IMR-90 (cell line): ENCODE measurements around the gene C16orf87. TPM values are rescaled to one million over a fixed set of nuclear protein-coding genes. Genes with fewer than 3 reads are reported as not detected.
A peak's percentile ranks its signal among the peaks of the same experiment; 100 is the strongest.

Experiments used
- ATAC-seq: fragments of 200-7000 bp; cut with Tn5 transposase; 2 replicates; pipeline ENCODE4 v1.9.1; 2020; ENCODE audit warnings: low read depth, mild to moderate bottlenecking, moderate library complexity
- BruUV-seq: library from RNA; stranded (reverse); fragments of 400-500 nt; replicated peaks from 2 replicates; lab custom pipeline; 2021; lab: Mats Ljungman, UMichigan
- CTCF ChIA-PET: fragments of 300-600 bp; formaldehyde crosslinking; extraction: SDS; loops from one replicate; lab custom pipeline; 2021; ENCODE audit warnings: antibody characterized with exemption; lab: Yijun Ruan, JAX
- POLR2A ChIA-PET: fragments of 300-600 bp; sonication (Branson Sonifier 250); formaldehyde crosslinking; loops from one replicate; lab custom pipeline; 2022; ENCODE audit warnings: antibody characterized with exemption; ENCODE audit not compliant: unreplicated experiment; lab: Charles Lee
- DNase-seq: peaks from one replicate; pipeline ENCODE4 v3.0.0; 2013
- H2AFZ ChIP-seq: replicated peaks from 2 replicates; pipeline ENCODE3; 2013; ENCODE audit warnings: low read length, mild to moderate bottlenecking; ENCODE audit not compliant: poor library complexity
- H2AK5ac ChIP-seq: 2 replicates; pipeline ENCODE4 v1.6.1; 2013; ENCODE audit warnings: low read depth, low read length, inconsistent platforms
- H2AK9ac ChIP-seq: replicated peaks from 2 replicates; pipeline ENCODE3; 2013; ENCODE audit warnings: mild to moderate bottlenecking, low read depth, low read length, moderate library complexity; ENCODE audit not compliant: poor library complexity
- H2BK120ac ChIP-seq: 2 replicates; pipeline ENCODE4 v1.6.1; 2013; ENCODE audit warnings: low read depth, low read length, inconsistent platforms
- H2BK15ac ChIP-seq: 3 replicates; pipeline ENCODE4 v1.6.1; 2013; ENCODE audit warnings: low read depth, low read length, inconsistent platforms
- H2BK20ac ChIP-seq: 2 replicates; pipeline ENCODE4 v1.6.1; 2013; ENCODE audit warnings: low read depth, mild to moderate bottlenecking, inconsistent platforms, low read length, moderate library complexity
- H2BK5ac ChIP-seq: 2 replicates; pipeline ENCODE4 v1.6.1; 2013; ENCODE audit warnings: mild to moderate bottlenecking, low read depth, low read length, inconsistent platforms; ENCODE audit not compliant: poor library complexity, severe bottlenecking
- H3K14ac ChIP-seq: replicated peaks from 2 replicates; pipeline ENCODE4 v1.6.1; 2013; ENCODE audit warnings: low read depth, low read length, inconsistent platforms
- H3K18ac ChIP-seq: 2 replicates; pipeline ENCODE4 v1.6.1; 2013; ENCODE audit warnings: low read depth, low read length, control low read depth
- H3K23ac ChIP-seq: 2 replicates; pipeline ENCODE4 v1.6.1; 2013; ENCODE audit warnings: low read depth, low read length, inconsistent platforms
- H3K27ac ChIP-seq: 2 replicates; pipeline ENCODE4 v1.5.1; 2013; ENCODE audit warnings: mild to moderate bottlenecking, control low read depth, low read length; ENCODE audit not compliant: insufficient read depth
- H3K27me3 ChIP-seq: 2 replicates; pipeline ENCODE4 v1.6.1; 2013; ENCODE audit warnings: low read length; ENCODE audit not compliant: control insufficient read depth, insufficient read depth
- H3K36me3 ChIP-seq: 2 replicates; pipeline ENCODE4 v1.6.1; 2013; ENCODE audit warnings: low read length, mixed read lengths; ENCODE audit not compliant: control insufficient read depth, insufficient read depth
- H3K4ac ChIP-seq: 2 replicates; pipeline ENCODE4 v1.6.1; 2013; ENCODE audit warnings: low read depth, low read length, inconsistent platforms
- H3K4me1 ChIP-seq: 2 replicates; pipeline ENCODE4 v1.6.1; 2013; ENCODE audit warnings: low read length, mixed read lengths; ENCODE audit not compliant: control insufficient read depth, insufficient read depth
- H3K4me2 ChIP-seq: 2 replicates; pipeline ENCODE4 v1.6.1; 2013; ENCODE audit warnings: low read depth, mild to moderate bottlenecking, control low read depth, low read length, moderate library complexity
- H3K4me3 ChIP-seq: 2 replicates; pipeline ENCODE4 v1.5.1; 2013; ENCODE audit warnings: low read depth, mild to moderate bottlenecking, control low read depth, low read length, moderate library complexity; ENCODE audit not compliant: insufficient read depth
- H3K56ac ChIP-seq: 2 replicates; pipeline ENCODE4 v1.6.1; 2013; ENCODE audit warnings: low read length, inconsistent platforms; ENCODE audit not compliant: insufficient read depth; ENCODE audit errors: extremely low read depth
- H3K79me1 ChIP-seq, 2 experiments: 2 replicates each; pipeline ENCODE4 v1.6.1; 2013; ENCODE audit warnings: low read length in 2 of 2, inconsistent platforms in 1 of 2, low read depth in 1 of 2
- H3K9ac ChIP-seq: 2 replicates; pipeline ENCODE4 v1.6.1; 2013; ENCODE audit warnings: low read depth, low read length, control low read depth
- H3K9me1 ChIP-seq: 2 replicates; pipeline ENCODE4 v1.6.1; 2013; ENCODE audit warnings: low read length, inconsistent platforms; ENCODE audit not compliant: insufficient read depth
- H3K9me3 ChIP-seq: 2 replicates; pipeline ENCODE4 v1.6.1; 2013; ENCODE audit warnings: low read length; ENCODE audit not compliant: control insufficient read depth, insufficient read depth
- H4K20me1 ChIP-seq: 2 replicates; pipeline ENCODE4 v1.6.1; 2013; ENCODE audit warnings: low read length, inconsistent platforms; ENCODE audit not compliant: insufficient read depth
- H4K5ac ChIP-seq: 2 replicates; pipeline ENCODE4 v1.6.1; 2013; ENCODE audit warnings: mild to moderate bottlenecking, low read depth, low read length, control low read depth
- H4K8ac ChIP-seq, 2 experiments: 2 replicates each; pipeline ENCODE4 v1.6.1; 2013; ENCODE audit warnings: low read depth in 2 of 2, low read length in 2 of 2, control low read depth in 1 of 2, inconsistent platforms in 1 of 2
- H4K91ac ChIP-seq: 2 replicates; pipeline ENCODE4 v1.6.1; 2013; ENCODE audit warnings: low read depth, low read length, inconsistent platforms; ENCODE audit not compliant: insufficient read depth
- BHLHE40 ChIP-seq: fragments of 150-350 bp; IDR thresholded peaks from 2 replicates; pipeline ENCODE4 v1.6.1; 2016; ENCODE audit warnings: mild to moderate bottlenecking, low read depth, low read length
- FOS ChIP-seq: fragments of 150-350 bp; IDR thresholded peaks from 2 replicates; pipeline ENCODE4 v1.6.1; 2016; ENCODE audit warnings: low read depth, low read length
- MAFK ChIP-seq: IDR thresholded peaks from 2 replicates; pipeline ENCODE4 v1.6.1; 2012; ENCODE audit warnings: low read depth, low read length, improper control_type of control experiment
- MAZ ChIP-seq: IDR thresholded peaks from 2 replicates; pipeline ENCODE4 v1.6.1; 2012; ENCODE audit warnings: low read depth, mild to moderate bottlenecking, low read length, improper control_type of control experiment, moderate library complexity, borderline replicate concordance
- MXI1 ChIP-seq: IDR thresholded peaks from 2 replicates; pipeline ENCODE4 v1.6.1; 2012; ENCODE audit warnings: low read depth, mild to moderate bottlenecking, low read length, moderate library complexity, borderline replicate concordance
- SMC3 ChIP-seq: fragments of 150-350 bp; IDR thresholded peaks from 2 replicates; pipeline ENCODE4 v1.6.1; 2016; ENCODE audit warnings: low read depth, mild to moderate bottlenecking, antibody characterized with exemption, low read length, moderate library complexity
- WGBS, 2 experiments: methylation state at CpG; one replicate each; pipeline versions ENCODE4 v1.1.5 to v1.1.7; 2013; ENCODE audit warnings: missing lambda C conversion rate in 2 of 2; ENCODE audit not compliant: insufficient read length in 1 of 2; ENCODE audit errors: extremely low coverage in 2 of 2; 5-methylcytosine and 5-hydroxymethylcytosine counted together
- dilution Hi-C: fragments of 300-500 bp; cut with HindIII; formaldehyde crosslinking; loops from one replicate; pipeline ENCODE4 v1.14.3; 2018; ENCODE audit warnings: low sequenced_read_pairs; ENCODE audit not compliant: unreplicated experiment
- in situ Hi-C: fragments of 300-500 bp; cut with MboI; formaldehyde crosslinking; loops from 3 replicates; pipeline ENCODE4 v1.14.3; 2019; ENCODE audit warnings: low sequenced_read_pairs, inconsistent platforms, mixed read lengths
- intact Hi-C: fragments of 100-400 bp; cut with micrococcal nuclease; formaldehyde crosslinking; loops from 2 replicates; pipeline ENCODE4 v1.10.0; 2022
- polyA plus RNA-seq, 3 experiments: library from polyadenylated mRNA; depleted of rRNA; stranded (reverse); fragments of >200 nt; gene quantifications; 2 replicates each; pipeline ENCODE4 v1.2.3, GENCODE V29; 2012; ENCODE audit warnings: low replicate concordance in 1 of 3
- total RNA-seq: library from RNA; depleted of rRNA; stranded (reverse); fragments of >200 nt; gene quantifications from 2 replicates; pipeline ENCODE4 v1.2.3, GENCODE V29; 2012
- TF ChIP-seq, protein P1 (sequence below): conservative IDR thresholded peaks from 2 replicates; pipeline ENCODE4 v1.5.1; 2012; ENCODE audit warnings: mild to moderate bottlenecking, low read depth, low read length, improper control_type of control experiment

Gene C16orf87
- total and polyA plus RNA-seq, 2 of the 4 experiments (the other 2 are of a cell fraction), result 6.3 to 8.1 TPM

DNA sequence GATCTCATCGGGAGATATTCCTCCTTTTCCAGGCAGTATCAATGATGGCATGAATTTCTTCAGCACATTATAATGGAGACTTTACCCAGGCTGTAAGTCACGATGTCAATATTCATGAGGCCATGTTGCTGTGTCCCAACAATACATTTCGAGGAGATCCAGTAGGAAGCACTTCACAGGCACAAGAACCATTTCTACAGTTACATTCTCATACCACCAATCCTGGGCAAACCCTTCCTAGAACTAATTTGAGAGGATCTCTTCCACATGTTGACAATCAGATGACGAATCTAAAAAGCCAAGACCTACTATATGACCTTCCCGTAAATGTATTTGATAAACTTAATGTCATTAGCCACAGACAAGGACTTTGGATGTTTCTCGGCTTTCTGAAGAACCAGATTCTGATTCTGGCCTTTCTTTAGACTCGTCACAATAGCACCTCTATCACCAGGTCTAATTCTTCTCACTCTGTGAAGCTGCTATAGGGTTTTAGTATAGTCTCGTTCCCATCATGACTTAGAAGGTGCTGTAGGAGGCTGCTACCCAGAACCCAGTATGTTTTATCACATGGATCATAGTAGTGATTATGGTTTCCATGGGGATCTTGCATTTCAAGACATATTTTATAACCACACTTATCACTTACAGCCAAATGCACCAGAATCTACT lies 40.2 kb downstream of the C16orf87 start:
- Histone ChIP-seq H3K4me1 (no peaks in the 10 kb centered on the region; the same call in 1 of the 2 replicates), H4K5ac (no peak overlapping the region; the same call in 1 of the 2 replicates), H2BK5ac (peak overlapping the region; percentile 62), H3K18ac (peak overlapping the region; percentile 25; the same call in 1 of the 2 replicates), H3K36me3 (peaks cover 2% of the 10 kb centered on the region; the same call in 1 of the 2 replicates), H4K91ac (no peak overlapping the region), H3K23ac (peak overlapping the region; percentile 28; the same call in 1 of the 2 replicates), H3K14ac (0 out of 2 replicates have a peak overlapping the region, but pooled peaks have one; percentile 5), H2BK15ac (no peak overlapping the region), H4K8ac (peak overlapping the region; percentile 29 to 53; a peak in 3 of 4 replicates), H3K4me2 (peak overlapping the region; percentile 64), H3K9ac (peak overlapping the region; percentile 35; the same call in 1 of the 2 replicates), H3K27me3 (no peaks in the 10 kb centered on the region), H2AK5ac (no peak overlapping the region), H2BK20ac (no peak overlapping the region), H3K56ac (no peak overlapping the region), H3K4me3 (peak overlapping the region; percentile 71; the same call in 1 of the 2 replicates), H3K27ac (no peak overlapping the region), H3K9me3 (peaks cover 2% of the 10 kb centered on the region; the same call in 1 of the 2 replicates), H2AFZ (no peak overlapping the region), H3K79me1 (peaks cover 0 to 8% of the 10 kb centered on the region in 2 experiments; a peak in 3 of 4 replicates), H2AK9ac (no peak overlapping the region), H3K4ac (peak overlapping the region; percentile 56; the same call in 1 of the 2 replicates), H2BK120ac (no peak overlapping the region), H4K20me1 (no peaks in the 10 kb centered on the region), H3K9me1 (no peaks in the 10 kb centered on the region)
- dilution Hi-C loops (no loop called here), intact Hi-C loops (no loop called here), in situ Hi-C loops (no loop called here)
- no peak for DNase-seq
- WGBS, 2 experiments, result 61% methylated on average over 3 of the region's 8 CpGs; no CpG with 5 or more reads in 1 of the 2 experiments
- ChIA-PET POLR2A (no interaction called here), CTCF (interaction anchor here (0.6 to 2.0 kb wide), 3 partner anchors 9 to 866 kb away, joined by 3 to 6 read pairs (median 3); no protein-coding TSS in a partner anchor)
- TF ChIP-seq FOS, result no peak
- TF ChIP-seq, protein P1, sequence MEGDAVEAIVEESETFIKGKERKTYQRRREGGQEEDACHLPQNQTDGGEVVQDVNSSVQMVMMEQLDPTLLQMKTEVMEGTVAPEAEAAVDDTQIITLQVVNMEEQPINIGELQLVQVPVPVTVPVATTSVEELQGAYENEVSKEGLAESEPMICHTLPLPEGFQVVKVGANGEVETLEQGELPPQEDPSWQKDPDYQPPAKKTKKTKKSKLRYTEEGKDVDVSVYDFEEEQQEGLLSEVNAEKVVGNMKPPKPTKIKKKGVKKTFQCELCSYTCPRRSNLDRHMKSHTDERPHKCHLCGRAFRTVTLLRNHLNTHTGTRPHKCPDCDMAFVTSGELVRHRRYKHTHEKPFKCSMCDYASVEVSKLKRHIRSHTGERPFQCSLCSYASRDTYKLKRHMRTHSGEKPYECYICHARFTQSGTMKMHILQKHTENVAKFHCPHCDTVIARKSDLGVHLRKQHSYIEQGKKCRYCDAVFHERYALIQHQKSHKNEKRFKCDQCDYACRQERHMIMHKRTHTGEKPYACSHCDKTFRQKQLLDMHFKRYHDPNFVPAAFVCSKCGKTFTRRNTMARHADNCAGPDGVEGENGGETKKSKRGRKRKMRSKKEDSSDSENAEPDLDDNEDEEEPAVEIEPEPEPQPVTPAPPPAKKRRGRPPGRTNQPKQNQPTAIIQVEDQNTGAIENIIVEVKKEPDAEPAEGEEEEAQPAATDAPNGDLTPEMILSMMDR, result no peak
- TF ChIP-seq MXI1, result no peak
- TF ChIP-seq BHLHE40, result no peak
- TF ChIP-seq MAZ, result no peak
- no peak for TF ChIP-seq SMC3
- no peak for TF ChIP-seq MAFK
- no TSS peak for BruUV-seq
- no peak for ATAC-seq
